ENCODE data around the gene WTAP.

DNA sequence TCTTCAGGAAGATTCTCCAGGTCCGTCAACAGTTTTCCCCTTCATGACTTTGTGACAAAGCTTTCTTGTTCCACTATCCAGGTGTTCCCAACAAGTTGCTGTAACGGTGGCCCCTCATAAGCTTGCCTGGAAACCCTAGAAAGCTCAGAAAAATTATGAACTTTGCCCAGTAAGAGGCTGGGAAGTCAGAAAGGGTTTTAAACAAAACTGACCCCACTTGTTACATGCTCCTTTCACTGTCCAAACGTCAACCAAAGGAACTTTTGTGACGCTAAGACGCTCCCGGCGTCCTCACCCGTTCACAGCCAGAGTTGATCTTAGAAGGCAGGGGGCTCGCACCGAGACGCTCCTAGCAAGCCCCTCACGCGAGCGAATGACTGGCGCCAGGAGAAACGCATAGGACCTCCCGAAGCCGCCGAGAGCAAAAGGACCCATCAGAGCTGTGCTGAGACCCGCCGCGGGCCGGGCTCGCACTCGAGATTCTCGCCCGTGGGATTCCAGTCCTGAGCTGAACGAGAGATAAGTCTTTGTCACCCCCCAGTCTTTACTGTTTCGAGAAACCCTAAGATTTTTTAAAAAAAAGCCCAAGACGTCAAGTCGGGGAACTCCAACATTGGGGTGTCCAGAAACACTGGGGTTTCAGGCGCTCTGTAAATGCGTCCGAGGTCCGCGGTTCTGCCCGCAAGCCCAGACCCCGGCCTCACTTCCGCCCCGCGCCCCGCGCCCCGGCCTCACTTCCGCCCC is 34.0 kb downstream of the WTAP start:
- TF ChIP-seq EZH2 (IDR thresholded peaks at IDR 0.05; ENCODE audit: low read depth, low read length, severe bottlenecking) (no peak), CTCF (IDR thresholded peaks at IDR 0.05; ENCODE audit: control extremely low read depth in 1 of 3, insufficient read depth in 1 of 3, low read depth in 1 of 3, low read length in 3 of 3) (no peak)
